HepG2 (cell line): Measurements from ENCODE around the gene FBXO24. TPM values are rescaled to one million over a fixed set of nuclear protein-coding genes. Genes with fewer than 3 reads are reported as not detected.
A peak's percentile ranks its signal among the peaks of the same experiment; 100 is the strongest.

Experiments used
- AHDC1 ChIP-seq: sonication (generic); formaldehyde crosslinking; IDR thresholded peaks from 2 replicates; pipeline ENCODE4 v1.5.1; 2020; ENCODE audit warnings: mild to moderate bottlenecking, missing genetic modification reagents, borderline replicate concordance
- ARNT ChIP-seq: fragments of 450-650 bp; IDR thresholded peaks from 2 replicates; pipeline ENCODE4 v1.6.1; 2017
- ARNT2 ChIP-seq: sonication (generic); formaldehyde crosslinking; IDR thresholded peaks from 2 replicates; pipeline ENCODE4 v1.8.0; 2022; ENCODE audit warnings: mild to moderate bottlenecking, low read depth, missing genetic modification reagents, moderate library complexity
- GABPB1 ChIP-seq: IDR thresholded peaks from 2 replicates; pipeline ENCODE4 v1.6.1; 2016; ENCODE audit warnings: mild to moderate bottlenecking, missing genetic modification reagents, moderate library complexity, missing compliant biosample characterization
- ISX ChIP-seq: sonication (generic); formaldehyde crosslinking; conservative IDR thresholded peaks from 2 replicates; pipeline ENCODE4 v1.5.0; 2020; ENCODE audit warnings: missing genetic modification reagents
- MBNL3 ChIP-seq: fragments of 250-450 bp; sonication (Bioruptor Pico); conservative IDR thresholded peaks from 2 replicates; pipeline ENCODE4 v1.8.0; 2022; ENCODE audit warnings: mild to moderate bottlenecking, inconsistent platforms
- NFE2L1 ChIP-seq: sonication (generic); formaldehyde crosslinking; IDR thresholded peaks from 2 replicates; pipeline ENCODE4 v1.4.0; 2020; ENCODE audit warnings: missing genetic modification reagents, mild to moderate bottlenecking, borderline replicate concordance
- NR2F2 ChIP-seq: IDR thresholded peaks from 2 replicates; pipeline ENCODE4 v1.6.1; 2012; ENCODE audit warnings: low read depth, inconsistent platforms, borderline replicate concordance
- RBFOX2 ChIP-seq: fragments of 200-400 bp; formaldehyde crosslinking; IDR thresholded peaks from 2 replicates; pipeline ENCODE4 v1.6.1; 2017; ENCODE audit warnings: low read depth, mild to moderate bottlenecking, low read length
- SALL2 ChIP-seq: sonication (generic); formaldehyde crosslinking; IDR thresholded peaks from 2 replicates; pipeline ENCODE4 v1.8.1; 2023; ENCODE audit warnings: mild to moderate bottlenecking, missing genetic modification reagents, inconsistent platforms
- TCF12 ChIP-seq, 2 experiments: fragments of 450-650 bp in 1 of 2; sonication (generic) in 1 of 2; formaldehyde crosslinking in 1 of 2; IDR thresholded peaks; 2 replicates each; pipeline versions ENCODE4 v1.6.1 to v1.8.0; 2017 to 2022; ENCODE audit warnings: antibody characterized with exemption in 1 of 2, mild to moderate bottlenecking in 1 of 2, missing genetic modification reagents in 1 of 2, moderate library complexity in 1 of 2
- TFE3 ChIP-seq: IDR thresholded peaks from 2 replicates; pipeline ENCODE4 v1.6.1; 2016
- ZFP90 ChIP-seq: sonication (generic); formaldehyde crosslinking; IDR thresholded peaks from 2 replicates; pipeline ENCODE4 v1.8.0; 2022; ENCODE audit warnings: missing genetic modification reagents, mild to moderate bottlenecking, inconsistent platforms, borderline replicate concordance
- ZNF12 ChIP-seq: sonication (generic); formaldehyde crosslinking; IDR thresholded peaks from 2 replicates; pipeline ENCODE4 v1.5.0; 2020; ENCODE audit warnings: missing genetic modification reagents
- ZNF333 ChIP-seq: sonication (generic); formaldehyde crosslinking; IDR thresholded peaks from 2 replicates; pipeline ENCODE4 v1.4.0; 2020; ENCODE audit warnings: mild to moderate bottlenecking, missing genetic modification reagents, borderline replicate concordance
- ZNF501 ChIP-seq: sonication (generic); formaldehyde crosslinking; IDR thresholded peaks from 2 replicates; pipeline ENCODE4 v1.5.1; 2020; ENCODE audit warnings: mild to moderate bottlenecking, moderate library complexity, missing genetic modification reagents
- ZNF549 ChIP-seq: sonication (generic); formaldehyde crosslinking; IDR thresholded peaks from 2 replicates; pipeline ENCODE4 v1.5.0; 2020; ENCODE audit warnings: missing genetic modification reagents
- ZNF660 ChIP-seq: sonication (generic); formaldehyde crosslinking; IDR thresholded peaks from 2 replicates; pipeline ENCODE4 v1.5.1; 2020; ENCODE audit warnings: mild to moderate bottlenecking, low read depth, missing genetic modification reagents, borderline replicate concordance
- polyA plus RNA-seq, 8 experiments: library from polyadenylated mRNA; depleted of rRNA in 3 of 8; stranded (reverse) in 7 of 8; unstranded in 1 of 8; fragments of >200 nt; fragmentation: Illumina TruSeq in 4 of 8; extraction: Trizol in 4 of 8; gene quantifications; 2 replicates each; pipeline versions ENCODE4 v1.2.1 to v1.2.3, GENCODE V29; 2011 to 2016; ENCODE audit warnings: low read depth in 4 of 8, missing spikeins in 1 of 8, mixed read lengths in 1 of 8; ENCODE audit not compliant: insufficient read depth in 1 of 8
- total RNA-seq, 5 experiments: library from RNA; depleted of rRNA; stranded (reverse); fragments of >200 nt; fragmentation: Illumina TruSeq; extraction: Trizol; gene quantifications; 2 replicates each; pipeline ENCODE4 v1.2.3, GENCODE V29; 2016; ENCODE audit warnings: low read depth in 1 of 5
- TF ChIP-seq, protein P1 (sequence below): sonication (generic); formaldehyde crosslinking; IDR thresholded peaks from 2 replicates; pipeline ENCODE4 v1.4.0; 2020; ENCODE audit warnings: mild to moderate bottlenecking, missing genetic modification reagents
- TF ChIP-seq, protein P2 (sequence below): sonication (generic); formaldehyde crosslinking; IDR thresholded peaks from 2 replicates; pipeline ENCODE4 v1.4.0; 2020; ENCODE audit warnings: missing genetic modification reagents

The FBXO24 gene
- total and polyA plus RNA-seq, 2 of the 13 experiments (the other 11 are each of a cell fraction or from before 2014, with no cell fraction given): 0.20 to 0.55 TPM

DNA sequence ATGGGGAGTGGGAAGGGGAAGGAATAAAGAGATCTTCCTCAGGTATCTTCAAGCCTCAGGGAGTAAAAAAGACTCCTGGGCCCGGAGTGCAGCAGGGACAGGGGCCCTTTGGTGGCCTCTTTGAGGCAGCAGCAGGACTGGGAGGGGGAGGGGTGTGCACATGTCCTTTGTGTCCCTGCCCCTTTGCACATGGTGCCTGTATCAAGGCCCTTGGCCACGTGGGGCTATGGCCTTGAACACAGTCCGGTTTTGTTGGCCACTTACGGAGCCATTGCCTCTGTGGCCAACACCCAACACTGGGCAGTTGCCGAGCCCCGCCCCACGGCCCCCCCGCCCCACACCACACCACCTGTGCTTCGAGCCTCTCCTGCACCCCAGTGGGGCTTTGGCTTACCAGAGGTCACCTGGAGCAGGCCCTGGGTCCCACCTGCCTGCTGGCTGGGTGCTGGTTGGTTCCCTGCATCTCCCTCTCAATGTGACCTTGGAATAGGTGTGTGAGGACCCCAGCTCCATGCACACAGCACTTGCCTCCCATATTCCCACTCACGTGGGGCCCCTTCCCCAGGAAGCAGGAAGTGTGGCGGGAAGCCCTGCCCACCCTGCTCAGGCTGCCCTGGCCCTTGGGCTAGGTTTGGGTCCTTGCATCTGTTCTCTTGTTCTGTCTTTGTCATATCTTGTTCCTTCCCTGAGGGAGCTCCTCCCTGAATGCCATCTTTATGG is 17.8 kb upstream of the FBXO24 start (continued):
- TF ChIP-seq TFE3 (CRISPR knock-in tag): peak; percentile 96
- TF ChIP-seq, protein P1, sequence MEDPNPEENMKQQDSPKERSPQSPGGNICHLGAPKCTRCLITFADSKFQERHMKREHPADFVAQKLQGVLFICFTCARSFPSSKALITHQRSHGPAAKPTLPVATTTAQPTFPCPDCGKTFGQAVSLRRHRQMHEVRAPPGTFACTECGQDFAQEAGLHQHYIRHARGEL: peak; percentile 69; the same call in 1 of the 2 replicates
- TF ChIP-seq GABPB1 (CRISPR knock-in tag): peak; percentile 64
- TF ChIP-seq ZNF333 (CRISPR knock-in tag): peak; percentile 74; the same call in 1 of the 2 replicates
- TF ChIP-seq ISX (CRISPR knock-in tag): no peak
- TF ChIP-seq ZNF549 (CRISPR knock-in tag): no peak
- TF ChIP-seq AHDC1 (CRISPR knock-in tag): no peak
- no peak for TF ChIP-seq ARNT
- TF ChIP-seq ZNF660 (CRISPR knock-in tag): peak; percentile 67; the same call in 1 of the 2 replicates
- peak; percentile 91 for TF ChIP-seq ARNT2 (CRISPR knock-in tag)
- peak; percentile 68; the same call in 1 of the 2 replicates for TF ChIP-seq RBFOX2
- no peak for TF ChIP-seq ZNF501 (CRISPR knock-in tag)
- no peak for TF ChIP-seq NFE2L1
- TF ChIP-seq NR2F2: no peak
- TF ChIP-seq MBNL3 (CRISPR knock-in tag): no peak
- TF ChIP-seq ZFP90 (CRISPR knock-in tag): peak; percentile 28
- no peak for TF ChIP-seq ZNF12 (CRISPR knock-in tag)
- peak; percentile 43 for TF ChIP-seq SALL2 (CRISPR knock-in tag)
- TF ChIP-seq, protein P2, sequence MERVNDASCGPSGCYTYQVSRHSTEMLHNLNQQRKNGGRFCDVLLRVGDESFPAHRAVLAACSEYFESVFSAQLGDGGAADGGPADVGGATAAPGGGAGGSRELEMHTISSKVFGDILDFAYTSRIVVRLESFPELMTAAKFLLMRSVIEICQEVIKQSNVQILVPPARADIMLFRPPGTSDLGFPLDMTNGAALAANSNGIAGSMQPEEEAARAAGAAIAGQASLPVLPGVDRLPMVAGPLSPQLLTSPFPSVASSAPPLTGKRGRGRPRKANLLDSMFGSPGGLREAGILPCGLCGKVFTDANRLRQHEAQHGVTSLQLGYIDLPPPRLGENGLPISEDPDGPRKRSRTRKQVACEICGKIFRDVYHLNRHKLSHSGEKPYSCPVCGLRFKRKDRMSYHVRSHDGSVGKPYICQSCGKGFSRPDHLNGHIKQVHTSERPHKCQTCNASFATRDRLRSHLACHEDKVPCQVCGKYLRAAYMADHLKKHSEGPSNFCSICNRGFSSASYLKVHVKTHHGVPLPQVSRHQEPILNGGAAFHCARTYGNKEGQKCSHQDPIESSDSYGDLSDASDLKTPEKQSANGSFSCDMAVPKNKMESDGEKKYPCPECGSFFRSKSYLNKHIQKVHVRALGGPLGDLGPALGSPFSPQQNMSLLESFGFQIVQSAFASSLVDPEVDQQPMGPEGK (CRISPR knock-in tag): peak; percentile 96
- no peak for TF ChIP-seq TCF12 (IDR thresholded peaks at IDR 0.05)
- TF ChIP-seq TCF12 (CRISPR knock-in tag; IDR thresholded peaks at IDR 0.05): no peak
